Stimulated activated CD4-positive, alpha-beta T cell treated with anti-CD3 and anti-CD28 coated beads, TNF-alpha, amount 100 ng/mL, for 48 hours (primary cell): ENCODE results near the gene PLEKHG4.

Experiments
- DNase-seq, 3 donors: peaks; one replicate each; pipeline ENCODE4 v3.0.0-alpha.2; 2020; ENCODE audit warnings: low read depth in 3 of 3

The PLEKHG4 gene

GRCh38 chr16:67244387-67245185 is 34.7 kb upstream of the PLEKHG4 start:
- DNase-seq, result peak; percentile 62 to 72 (median 66)

GRCh38 chr16:67245186-67245585 is 34.1 kb upstream of the PLEKHG4 start:
- DNase-seq, result no peak

DNA sequence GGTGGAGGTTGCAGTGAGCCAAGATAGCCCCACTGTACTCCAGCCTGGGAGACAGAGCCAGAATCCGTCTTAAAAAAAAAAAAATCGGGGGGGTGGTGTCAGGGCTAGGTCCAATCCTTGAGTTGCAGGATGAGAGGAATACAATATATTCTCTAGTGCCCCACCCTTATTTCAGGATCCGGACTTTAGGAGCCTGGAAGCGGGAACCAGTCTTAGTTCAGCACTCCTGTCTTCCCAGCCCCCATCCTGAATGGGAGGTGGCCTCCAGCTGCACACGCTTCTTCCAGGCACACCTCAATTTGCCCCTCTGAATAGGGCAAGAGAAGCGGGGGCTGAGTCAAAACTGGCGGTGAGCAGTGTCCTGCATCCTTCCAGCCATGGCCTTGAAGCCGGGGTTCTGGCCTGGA is 33.7 kb upstream of the PLEKHG4 start:
- DNase-seq, result no peak

- peak; percentile 10 to 35 (median 23) for DNase-seq
Measured at GRCh38 chr16:67246081-67246755, 33.1 kb upstream of the PLEKHG4 start.

- DNase-seq, result no peak
Measured at GRCh38 chr16:67246756-67247191, 32.6 kb upstream of the PLEKHG4 start.

DNA sequence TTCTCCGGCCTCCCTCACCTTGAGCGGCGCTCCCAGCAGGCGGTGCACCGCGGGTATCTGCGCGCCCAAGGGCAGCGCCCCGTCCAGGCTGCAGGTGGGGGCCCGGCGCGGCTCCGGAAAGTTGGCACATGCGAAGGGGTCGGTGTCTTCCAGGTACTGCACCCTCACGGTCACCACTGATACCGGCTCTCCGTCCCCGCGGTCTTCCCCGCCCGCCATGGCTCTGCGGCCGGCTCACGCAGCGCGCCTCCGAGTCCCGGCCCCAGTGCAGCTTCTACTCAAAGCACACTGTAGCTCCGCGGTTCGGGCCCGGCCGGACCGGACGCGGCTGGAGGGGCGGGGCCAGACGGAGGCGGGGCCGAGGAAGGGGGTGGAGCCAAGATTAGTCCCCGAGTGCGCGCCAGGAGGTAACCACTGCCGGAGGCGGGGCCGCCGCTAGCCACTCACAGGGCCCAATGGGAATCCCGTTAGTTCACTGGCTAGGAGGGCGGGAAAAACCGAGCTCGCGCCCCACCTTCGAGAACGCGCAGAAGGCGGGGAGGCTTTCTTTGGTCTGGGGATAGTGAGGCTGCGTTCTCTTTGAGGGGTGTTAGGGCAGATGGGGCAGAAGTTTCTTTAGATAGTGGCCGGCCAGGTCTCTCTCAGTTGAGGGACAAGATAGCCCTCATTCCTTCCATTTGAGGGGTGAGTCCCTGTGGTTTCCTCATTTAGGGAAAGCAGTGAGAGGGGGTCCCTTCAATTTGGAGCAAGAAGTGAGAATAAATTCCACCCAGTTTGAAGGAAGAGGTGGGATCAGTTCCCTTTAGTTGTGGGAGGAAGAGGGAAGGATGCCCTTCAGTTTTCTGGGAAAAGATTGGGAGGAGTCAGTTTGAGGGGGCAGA is 31.9 kb upstream of the PLEKHG4 start, which contains the start of gene FHOD1:
FHOD1 (minus strand) TSS at position 290 of the 881 bp plus-strand sequence; CDS start at position 219, 71 bp downstream.
- DNase-seq, result peak; percentile 96 to 98 (median 97)

DNA sequence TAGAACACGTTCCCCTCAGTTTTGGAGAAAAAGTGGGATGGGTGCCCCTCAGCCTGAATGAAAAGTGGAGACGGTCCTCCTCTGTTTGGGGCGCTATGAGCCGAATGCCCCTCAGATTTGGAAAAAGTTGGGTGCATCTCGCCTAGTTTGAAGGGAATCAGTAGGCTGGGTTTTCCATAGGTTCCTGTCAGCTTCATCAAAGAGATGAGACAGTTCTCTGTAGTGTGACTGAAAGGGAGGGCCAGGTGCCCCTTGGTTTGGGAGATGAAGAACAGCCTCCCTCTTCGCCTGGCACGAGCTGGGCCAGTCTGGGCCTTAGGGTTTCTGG is 31.3 kb upstream of the PLEKHG4 start:
- DNase-seq, result no peak

DNA sequence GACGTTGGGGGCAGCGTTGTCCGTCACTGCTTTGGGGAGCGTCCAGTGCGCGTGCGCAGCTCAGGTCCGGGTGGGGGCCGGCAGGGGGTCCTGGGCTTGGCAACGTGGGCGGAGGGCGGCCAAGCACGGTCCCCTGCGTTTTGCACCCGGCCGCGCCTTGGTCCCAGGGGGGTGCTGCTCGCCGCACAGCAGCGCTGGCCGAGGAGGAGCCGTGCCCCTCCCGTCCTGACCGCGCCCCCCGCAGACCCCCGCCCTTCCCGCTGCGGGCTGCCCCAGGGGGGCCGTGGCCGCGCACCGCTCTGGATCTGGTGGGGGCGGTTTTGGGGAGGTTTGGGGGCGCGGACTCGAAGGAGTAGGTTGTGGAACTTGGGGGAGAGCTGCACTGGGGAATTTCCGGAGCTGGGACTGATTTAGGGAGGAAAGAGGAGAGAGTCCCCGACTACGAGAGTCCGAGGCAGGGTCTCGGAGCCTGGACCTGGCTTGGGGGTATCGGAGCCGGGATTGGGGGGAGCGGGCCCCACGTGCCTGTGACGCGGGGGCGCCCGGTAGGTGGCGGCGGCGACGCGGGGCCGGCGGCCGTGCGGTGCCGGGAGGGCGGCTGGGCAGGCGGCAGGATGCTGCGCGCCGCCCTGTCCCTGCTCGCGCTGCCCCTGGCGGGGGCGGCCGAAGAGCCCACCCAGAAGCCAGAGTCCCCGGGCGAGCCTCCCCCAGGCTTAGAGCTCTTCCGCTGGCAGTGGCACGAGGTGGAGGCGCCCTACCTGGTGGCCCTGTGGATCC is 30.7 kb upstream of the PLEKHG4 start, which contains the start of gene SLC9A5:
SLC9A5 (plus strand) TSS at position 579 of the 777 bp plus-strand sequence; CDS start at position 615, 36 bp downstream.
- no peak for DNase-seq

DNA sequence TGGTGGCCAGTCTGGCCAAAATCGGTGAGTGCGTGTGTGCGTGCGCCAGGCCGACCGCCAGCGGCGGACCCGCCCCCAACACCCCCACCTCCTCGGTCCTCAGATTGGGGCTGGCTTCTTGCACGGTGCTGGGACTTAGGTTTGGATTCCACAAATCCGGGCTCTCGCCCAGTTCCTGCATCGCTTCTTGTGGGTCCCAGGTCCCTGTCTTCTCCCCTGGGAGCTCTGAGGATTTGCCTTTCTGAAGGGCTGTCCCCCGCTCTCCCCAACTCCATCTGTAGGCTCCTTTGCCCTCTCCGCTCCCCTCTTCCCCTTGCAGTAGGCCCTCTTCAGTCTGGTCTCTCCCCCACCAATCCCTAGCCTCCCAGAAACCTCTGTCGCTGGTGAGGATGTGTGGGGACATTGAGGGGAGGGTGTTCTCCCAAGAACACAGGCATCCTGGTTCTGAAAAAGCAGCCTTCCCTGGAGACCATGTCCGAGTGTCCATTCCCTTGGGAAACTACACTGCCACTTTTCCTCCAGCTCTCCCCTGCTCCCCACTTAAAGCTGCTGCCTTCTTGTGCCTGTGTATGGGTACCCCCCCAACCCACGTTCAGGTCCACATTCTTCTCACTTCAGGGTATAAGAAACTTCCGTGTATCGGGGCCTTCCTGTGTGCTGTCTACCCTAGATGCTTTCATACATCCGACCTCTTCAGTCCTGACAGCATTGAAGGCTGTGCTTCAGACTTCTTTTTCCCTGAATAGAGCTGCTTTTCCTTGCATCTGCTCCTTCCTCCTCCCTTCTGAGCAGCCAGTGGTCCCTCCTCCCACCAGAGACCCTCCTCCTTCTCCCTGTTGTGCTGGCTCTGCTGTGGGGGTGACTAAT is 29.9 kb upstream of the PLEKHG4 start:
- no peak for DNase-seq

- DNase-seq, result no peak
Measured at GRCh38 chr16:67250045-67250327, 29.3 kb upstream of the PLEKHG4 start.

DNA sequence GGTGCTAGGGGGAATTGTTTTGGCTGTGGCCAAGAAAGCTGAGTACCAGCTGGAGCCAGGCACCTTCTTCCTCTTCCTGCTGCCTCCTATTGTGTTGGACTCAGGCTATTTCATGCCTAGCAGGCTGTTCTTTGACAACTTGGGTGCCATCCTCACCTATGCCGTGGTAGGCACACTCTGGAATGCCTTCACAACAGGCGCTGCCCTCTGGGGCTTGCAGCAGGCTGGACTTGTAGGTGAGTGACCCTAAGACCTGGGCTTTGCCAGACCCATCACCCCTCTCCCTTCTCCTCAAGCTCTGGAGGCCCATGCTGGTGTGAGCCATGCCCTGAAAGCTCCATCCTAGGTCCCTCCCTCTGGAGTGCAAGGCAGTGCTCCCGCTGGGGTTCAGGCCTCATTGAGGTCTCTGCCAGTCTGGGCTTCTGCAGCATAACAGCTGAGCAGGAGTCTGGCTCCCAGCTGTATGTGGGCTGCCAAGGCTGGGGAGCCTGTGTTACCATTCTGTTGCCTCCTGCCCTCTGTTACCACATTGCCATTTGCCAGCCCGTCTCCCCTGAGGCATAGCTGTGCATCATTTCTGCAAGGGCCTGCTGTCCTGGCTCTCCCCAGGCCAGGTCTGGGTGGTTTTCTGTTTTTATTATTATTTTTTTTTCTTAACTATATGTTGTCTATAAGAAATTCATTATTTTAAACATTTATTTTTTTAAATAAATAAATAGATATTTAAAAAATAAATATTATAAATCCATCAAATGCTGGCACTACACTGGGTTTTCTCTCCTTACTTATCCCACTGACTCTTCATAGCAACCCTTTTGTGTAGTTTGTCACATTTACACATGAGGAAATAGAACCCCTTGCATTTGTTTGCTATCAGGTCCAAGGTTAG is 26.5 kb upstream of the PLEKHG4 start:
- DNase-seq, result no peak

- no peak for DNase-seq
Measured at GRCh38 chr16:67254801-67255552, 24.4 kb upstream of the PLEKHG4 start.

DNA sequence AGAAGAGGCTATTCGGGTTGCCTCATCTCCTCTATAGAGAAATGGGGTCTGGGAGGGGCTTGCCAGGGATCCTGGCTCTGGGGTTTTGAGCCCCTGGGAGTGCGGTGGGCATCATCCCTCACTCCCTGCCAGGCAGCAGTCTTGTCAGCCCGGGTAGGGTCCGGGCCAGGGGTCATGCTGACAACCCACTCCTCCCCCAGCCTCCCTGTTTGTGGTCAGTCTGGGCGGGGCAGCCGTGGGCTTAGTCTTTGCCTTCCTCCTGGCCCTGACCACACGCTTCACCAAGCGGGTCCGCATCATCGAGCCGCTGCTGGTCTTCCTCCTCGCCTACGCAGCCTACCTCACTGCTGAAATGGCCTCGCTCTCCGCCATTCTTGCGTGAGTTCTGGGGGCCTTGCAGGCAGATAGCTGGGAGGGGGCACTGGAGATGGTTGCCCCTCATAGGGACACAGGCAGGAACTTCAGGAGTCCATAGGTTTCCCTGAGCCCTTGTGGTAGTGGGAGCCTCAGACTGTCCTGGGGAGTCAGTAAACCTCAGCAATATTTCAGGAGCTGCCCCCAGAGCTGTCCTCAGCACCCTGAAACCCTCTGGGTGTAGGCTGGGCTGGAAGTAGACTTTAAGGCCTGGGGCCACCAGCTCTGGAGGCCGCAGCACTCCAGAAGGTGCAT is 23.6 kb upstream of the PLEKHG4 start:
- DNase-seq, result no peak

DNA sequence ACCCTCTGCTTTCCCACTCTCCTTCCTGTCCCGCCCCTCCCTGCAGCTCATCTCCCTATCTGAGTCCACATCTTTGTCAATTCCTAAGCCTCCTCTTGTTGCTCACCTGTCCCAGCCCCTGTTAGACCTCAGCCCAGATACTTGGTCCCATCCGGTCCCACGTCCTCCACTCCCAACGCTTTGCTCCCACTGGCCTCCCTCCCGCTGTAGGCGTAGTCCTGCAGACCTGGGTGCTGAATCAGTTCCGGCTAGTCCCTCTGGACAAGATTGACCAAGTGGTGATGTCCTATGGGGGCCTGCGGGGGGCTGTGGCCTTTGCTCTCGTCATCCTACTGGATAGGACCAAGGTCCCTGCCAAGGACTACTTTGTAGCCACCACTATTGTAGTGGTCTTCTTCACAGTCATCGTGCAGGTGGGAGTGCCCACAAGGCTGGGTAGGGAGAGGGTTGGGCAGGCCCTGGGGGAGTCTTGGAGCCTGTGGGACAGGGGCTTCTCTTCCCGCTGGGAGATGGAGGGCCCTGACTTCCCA is 22.6 kb upstream of the PLEKHG4 start:
- no peak for DNase-seq

DNA sequence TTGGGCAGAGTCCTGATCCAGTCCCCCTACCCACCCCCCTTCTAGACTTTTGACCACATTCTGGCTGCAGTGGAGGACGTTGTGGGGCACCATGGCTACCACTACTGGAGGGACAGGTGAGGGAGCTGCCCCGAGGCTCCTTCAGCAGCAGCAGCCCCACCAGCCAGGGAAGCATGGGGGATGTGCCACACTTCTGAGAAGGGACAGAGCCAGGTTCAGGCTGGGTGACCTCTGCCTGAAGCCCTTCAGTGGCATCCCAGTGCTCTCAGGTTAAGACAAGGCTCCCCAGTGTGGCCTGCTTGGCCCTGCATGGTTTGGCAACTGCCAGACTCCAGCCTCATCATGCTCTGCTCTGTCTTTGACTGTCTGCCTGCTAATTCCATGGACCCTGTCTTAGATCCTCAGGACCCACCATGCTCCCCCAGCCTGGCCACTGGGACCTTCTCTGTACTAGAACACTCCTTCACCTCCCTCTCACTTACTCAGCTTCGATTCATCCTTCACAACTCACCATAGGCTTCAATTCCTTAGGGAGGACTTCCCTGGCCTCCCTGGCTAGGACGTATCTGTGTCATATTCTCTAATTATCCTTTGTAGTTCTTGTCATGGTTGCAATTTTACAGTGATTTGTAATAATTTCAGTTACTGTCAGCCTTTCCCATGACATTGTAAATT is 21.7 kb upstream of the PLEKHG4 start:
- DNase-seq, result no peak

GRCh38 chr16:67258161-67258835 is 21.0 kb upstream of the PLEKHG4 start:
- DNase-seq, result no peak

GRCh38 chr16:67259705-67260104 is 19.6 kb upstream of the PLEKHG4 start:
- no peak for DNase-seq
